Measurements from ENCODE around the gene FRAS1. TPM values are rescaled to one million over a fixed set of nuclear protein-coding genes. Genes with fewer than 3 reads are reported as not detected.

The FRAS1 gene
- total RNA-seq, 1 experiment from 2014 or later: 0.23 TPM

DNA sequence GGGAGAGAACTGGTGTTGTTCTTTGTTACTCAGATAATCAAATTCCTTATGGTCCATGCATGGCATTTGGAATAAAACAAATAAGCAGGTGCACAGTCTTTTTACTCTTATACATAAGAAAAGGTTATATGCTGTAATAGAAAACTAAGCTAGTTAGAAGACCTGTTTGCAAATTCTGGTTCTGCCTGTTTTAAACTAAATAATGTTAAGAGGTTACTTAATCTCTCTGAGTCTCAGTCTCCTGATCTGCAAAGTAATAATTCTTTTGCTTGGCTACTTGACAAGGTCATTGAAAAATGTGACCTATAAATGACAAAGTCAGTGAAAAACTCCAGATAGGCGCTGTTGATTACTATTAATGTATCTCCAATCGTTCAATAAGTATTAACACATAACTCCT is 451.9 kb downstream of the FRAS1 start:
- in situ Hi-C loops (cut with HindIII; ENCODE audit: low pct_unique_long_range_greater_than_20kb, low sequenced_read_pairs): no loop called here
- CTCF ChIA-PET: no interaction called here
- Histone ChIP-seq H3K4me3 (ENCODE audit: low read depth in 2 of 2, low read length in 2 of 2) (no peak overlapping the region), H3K4me1 (ENCODE audit: control insufficient read depth, insufficient read depth, low read length) (no peaks in the 10 kb centered on the region), H3K9me3 (ENCODE audit: control insufficient read depth, insufficient read depth, low read depth, low read length) (no peaks in the 10 kb centered on the region), H3K27me3 (ENCODE audit: control insufficient read depth, insufficient read depth, low read length) (no peaks in the 10 kb centered on the region), H3K36me3 (ENCODE audit: control insufficient read depth, insufficient read depth, low read length) (no peaks in the 10 kb centered on the region), H3K27ac (ENCODE audit: low read length) (no peak overlapping the region)
- no TSS peak for BruUV-seq (replicated peaks)
- TF ChIP-seq CTCF (IDR thresholded peaks at IDR 0.05): no peak
- TF ChIP-seq POLR2AphosphoS5 (IDR thresholded peaks at IDR 0.05; ENCODE audit: low read depth, low read length): no peak
- TF ChIP-seq, protein P1, sequence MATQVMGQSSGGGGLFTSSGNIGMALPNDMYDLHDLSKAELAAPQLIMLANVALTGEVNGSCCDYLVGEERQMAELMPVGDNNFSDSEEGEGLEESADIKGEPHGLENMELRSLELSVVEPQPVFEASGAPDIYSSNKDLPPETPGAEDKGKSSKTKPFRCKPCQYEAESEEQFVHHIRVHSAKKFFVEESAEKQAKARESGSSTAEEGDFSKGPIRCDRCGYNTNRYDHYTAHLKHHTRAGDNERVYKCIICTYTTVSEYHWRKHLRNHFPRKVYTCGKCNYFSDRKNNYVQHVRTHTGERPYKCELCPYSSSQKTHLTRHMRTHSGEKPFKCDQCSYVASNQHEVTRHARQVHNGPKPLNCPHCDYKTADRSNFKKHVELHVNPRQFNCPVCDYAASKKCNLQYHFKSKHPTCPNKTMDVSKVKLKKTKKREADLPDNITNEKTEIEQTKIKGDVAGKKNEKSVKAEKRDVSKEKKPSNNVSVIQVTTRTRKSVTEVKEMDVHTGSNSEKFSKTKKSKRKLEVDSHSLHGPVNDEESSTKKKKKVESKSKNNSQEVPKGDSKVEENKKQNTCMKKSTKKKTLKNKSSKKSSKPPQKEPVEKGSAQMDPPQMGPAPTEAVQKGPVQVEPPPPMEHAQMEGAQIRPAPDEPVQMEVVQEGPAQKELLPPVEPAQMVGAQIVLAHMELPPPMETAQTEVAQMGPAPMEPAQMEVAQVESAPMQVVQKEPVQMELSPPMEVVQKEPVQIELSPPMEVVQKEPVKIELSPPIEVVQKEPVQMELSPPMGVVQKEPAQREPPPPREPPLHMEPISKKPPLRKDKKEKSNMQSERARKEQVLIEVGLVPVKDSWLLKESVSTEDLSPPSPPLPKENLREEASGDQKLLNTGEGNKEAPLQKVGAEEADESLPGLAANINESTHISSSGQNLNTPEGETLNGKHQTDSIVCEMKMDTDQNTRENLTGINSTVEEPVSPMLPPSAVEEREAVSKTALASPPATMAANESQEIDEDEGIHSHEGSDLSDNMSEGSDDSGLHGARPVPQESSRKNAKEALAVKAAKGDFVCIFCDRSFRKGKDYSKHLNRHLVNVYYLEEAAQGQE (IDR thresholded peaks at IDR 0.05; ENCODE audit: insufficient read depth in 1 of 2, low read depth in 2 of 2, low read length in 1 of 2): no peak
- POLR2A ChIA-PET: no interaction called here
- ATAC-seq: no peak
- intact Hi-C loops (cut with micrococcal nuclease; ENCODE audit: unreplicated experiment): no loop called here
- no peak for DNase-seq (ENCODE audit: low read depth, low spot score)

DNA sequence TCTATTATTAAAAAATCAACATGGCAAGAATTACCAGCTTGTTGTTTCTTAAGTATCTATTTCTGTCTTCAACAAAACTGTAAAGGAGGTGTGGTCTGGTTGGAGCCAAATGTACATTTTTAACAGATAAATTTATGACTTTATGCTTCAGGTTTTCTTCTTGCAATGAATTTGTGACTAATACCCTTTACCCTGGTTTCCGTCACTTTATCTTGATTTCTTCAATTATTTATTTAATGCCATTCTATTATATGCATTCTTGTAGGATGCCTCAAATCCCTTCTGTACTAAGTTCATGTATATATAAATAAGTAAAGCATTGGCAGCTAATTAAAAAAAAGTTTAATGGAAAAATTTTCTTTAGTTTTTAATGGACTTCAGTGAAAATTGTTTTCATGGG is 453.0 kb downstream of the FRAS1 start:
- H3K27ac ChIP-seq (ENCODE audit: low read length): no peak overlapping the region
- ChIA-PET CTCF (no interaction called here), POLR2A (no interaction called here)

More for the DNA sequence above, 453.0 kb downstream of the FRAS1 start:
- BruUV-seq (replicated peaks): no TSS peak
- TF ChIP-seq POLR2AphosphoS5 (IDR thresholded peaks at IDR 0.05; ENCODE audit: low read depth, low read length) (no peak), CTCF (IDR thresholded peaks at IDR 0.05) (no peak), TCF7L2 (IDR thresholded peaks at IDR 0.05; ENCODE audit: low read depth, low read length) (no peak), SIN3A (IDR thresholded peaks at IDR 0.05; ENCODE audit: borderline replicate concordance, insufficient read depth, low read depth, low read length) (no peak)
- TF ChIP-seq, protein P1 (IDR thresholded peaks at IDR 0.05; ENCODE audit: insufficient read depth in 1 of 2, low read depth in 2 of 2, low read length in 1 of 2): no peak
- Histone ChIP-seq H3K9me3 (ENCODE audit: control insufficient read depth, insufficient read depth, low read depth, low read length) (no peaks in the 10 kb centered on the region), H3K4me1 (ENCODE audit: control insufficient read depth, insufficient read depth, low read length) (no peaks in the 10 kb centered on the region), H3K36me3 (ENCODE audit: control insufficient read depth, insufficient read depth, low read length) (no peaks in the 10 kb centered on the region), H3K27me3 (ENCODE audit: control insufficient read depth, insufficient read depth, low read length) (no peaks in the 10 kb centered on the region), H3K4me3 (ENCODE audit: low read depth in 2 of 2, low read length in 2 of 2) (no peak overlapping the region)
- intact Hi-C loops (cut with micrococcal nuclease; ENCODE audit: unreplicated experiment): loop anchor here (5.0 kb wide), 1 partner anchor 453 kb away; the partner anchor contains the start of gene FRAS1
- in situ Hi-C loops (cut with HindIII; ENCODE audit: low pct_unique_long_range_greater_than_20kb, low sequenced_read_pairs): no loop called here
- ATAC-seq (no peak), DNase-seq (ENCODE audit: low read depth, low spot score) (no peak)

All from Panc1 (cell line).